Sigmoid colon (tissue), 7 donors: Measurements from ENCODE around the gene HMX1. TPM values are rescaled to one million over a fixed set of nuclear protein-coding genes. Genes with fewer than 3 reads are reported as not detected.

ENCODE experiments used
- DNase-seq: peaks from one replicate; pipeline ENCODE4 v3.0.0-alpha.2; 2019
- H3K27ac ChIP-seq, 4 donors: fragments of 200-600 bp; sonication (generic); one replicate each; pipeline ENCODE4 v1.5.1; 2016 to 2019; ENCODE audit warnings: mild to moderate bottlenecking in 1 of 4
- H3K27me3 ChIP-seq, 3 donors: fragments of 200-600 bp; sonication (generic); one replicate each; pipeline ENCODE4 v1.5.1; 2019; ENCODE audit warnings: mild to moderate bottlenecking in 1 of 3
- H3K36me3 ChIP-seq, 4 donors: fragments of 200-600 bp; sonication (generic); one replicate each; pipeline ENCODE4 v1.5.1; 2016 to 2019
- H3K4me1 ChIP-seq, 4 donors: fragments of 200-600 bp; sonication (generic); one replicate each; pipeline ENCODE4 v1.5.1; 2017 to 2019
- H3K4me3 ChIP-seq, 4 donors: fragments of 200-600 bp; sonication (generic); one replicate each; pipeline ENCODE4 v1.5.1; 2017 to 2019; ENCODE audit warnings: mild to moderate bottlenecking in 2 of 4, moderate library complexity in 1 of 4
- H3K9me3 ChIP-seq, 4 donors: fragments of 200-600 bp in 3 of 4; sonication (generic) in 3 of 4; one replicate each; pipeline versions ENCODE4 v1.5.1 to v1.6.1; 2013 to 2019
- CTCF ChIP-seq, 4 experiments: fragments of 450-650 bp in 3 of 4; fragments of 200-600 bp in 1 of 4; IDR thresholded peaks; one replicate each; pipeline ENCODE4 v1.5.1; 2016 to 2019; ENCODE audit warnings: antibody characterized with exemption in 4 of 4, mild to moderate bottlenecking in 3 of 4, moderate library complexity in 2 of 4
- EP300 ChIP-seq, 4 donors: sonication (generic); formaldehyde crosslinking; IDR thresholded peaks; one replicate each; pipeline ENCODE4 v1.6.1; 2017; ENCODE audit warnings: antibody characterized with exemption in 4 of 4
- POLR2A ChIP-seq, 2 donors: fragments of 450-650 bp; IDR thresholded peaks; one replicate each; pipeline ENCODE4 v1.6.1; 2016; ENCODE audit warnings: antibody characterized with exemption in 2 of 2, mild to moderate bottlenecking in 2 of 2, moderate library complexity in 2 of 2
- POLR2AphosphoS5 ChIP-seq, 4 donors: sonication (generic); formaldehyde crosslinking; IDR thresholded peaks; one replicate each; pipeline ENCODE4 v1.6.1; 2017; ENCODE audit warnings: antibody characterized with exemption in 4 of 4
- WGBS, 2 donors: extraction: QIAGEN DNeasy Blood & Tissue Kit; methylation state at CpG; one replicate each; pipeline ENCODE4 v1.1.7; 2013; 5-methylcytosine and 5-hydroxymethylcytosine counted together
- intact Hi-C: fragments of 100-400 bp; cut with DNase I; formaldehyde crosslinking; loops from one replicate; pipeline ENCODE4 v1.15.1; 2023
- polyA plus RNA-seq, 3 donors: library from polyadenylated mRNA; stranded (reverse); fragments of 200-250 nt; gene quantifications; one replicate each; pipeline ENCODE4 v1.2.3, GENCODE V29; 2013
- total RNA-seq, 4 donors: library from RNA; depleted of rRNA; stranded (reverse); fragments of >200 nt; gene quantifications; one replicate each; pipeline ENCODE4 v1.1.0, GENCODE V29; 2016
- donor health status: healthy with polysubstance abuse.
- donor health status: Bipolar disorder and iron deficiency.
- donor health status: healthy.

The HMX1 gene
- total and polyA plus RNA-seq, 7 donors: 1.1 to 1.7 TPM; not detected in 5

GRCh38 chr4:8851321-8852117, 20.1 kb downstream of the HMX1 start:
- Histone ChIP-seq H3K27ac (no peak overlapping the region), H3K4me1 (no peaks in the 10 kb centered on the region), H3K4me3 (no peak overlapping the region), H3K36me3 (no peaks in the 10 kb centered on the region), H3K9me3 (peaks cover 0 to 6% (median 3%) of the 10 kb centered on the region in 4 donors), H3K27me3 (peaks cover 0 to 97% (median 62%) of the 10 kb centered on the region in 3 donors)
- WGBS, 2 donors: 79 to 85% methylated on average over 20 of the region's 20 CpGs
- intact Hi-C loops: no loop called here
- DNase-seq: no peak
- TF ChIP-seq EP300 (IDR thresholded peaks at IDR 0.05): no peak
- TF ChIP-seq POLR2A (IDR thresholded peaks at IDR 0.05): no peak
- TF ChIP-seq POLR2AphosphoS5 (IDR thresholded peaks at IDR 0.05): no peak
- TF ChIP-seq CTCF (IDR thresholded peaks at IDR 0.05): no peak

GRCh38 chr4:8850830-8851188, 20.8 kb downstream of the HMX1 start:
- Histone ChIP-seq H3K27ac (no peak overlapping the region), H3K4me3 (no peak overlapping the region), H3K9me3 (peaks cover 0 to 6% (median 3%) of the 10 kb centered on the region in 4 donors), H3K27me3 (peaks cover 0 to 97% (median 61%) of the 10 kb centered on the region in 3 donors), H3K4me1 (no peaks in the 10 kb centered on the region), H3K36me3 (no peaks in the 10 kb centered on the region)
- no peak for DNase-seq
- intact Hi-C loops: no loop called here
- WGBS, 2 donors: 76 to 83% methylated on average over 8 of the region's 8 CpGs
- no peak for TF ChIP-seq EP300 (IDR thresholded peaks at IDR 0.05)
- no peak for TF ChIP-seq POLR2AphosphoS5 (IDR thresholded peaks at IDR 0.05)
- no peak for TF ChIP-seq CTCF (IDR thresholded peaks at IDR 0.05)
- no peak for TF ChIP-seq POLR2A (IDR thresholded peaks at IDR 0.05)

- no peaks in the 10 kb centered on the region for H3K4me1 ChIP-seq
- H3K36me3 ChIP-seq: no peaks in the 10 kb centered on the region
- intact Hi-C loops: no loop called here
- no peak overlapping the region for H3K4me3 ChIP-seq
- TF ChIP-seq POLR2A (IDR thresholded peaks at IDR 0.05) (no peak), POLR2AphosphoS5 (IDR thresholded peaks at IDR 0.05) (no peak), CTCF (IDR thresholded peaks at IDR 0.05) (no peak), EP300 (IDR thresholded peaks at IDR 0.05) (no peak)
- 82 to 86% methylated on average over 23 of the region's 23 CpGs for WGBS, 2 donors
- peak; percentile 50 for DNase-seq
- peaks cover 0 to 6% (median 3%) of the 10 kb centered on the region in 4 donors for H3K9me3 ChIP-seq
- H3K27ac ChIP-seq: no peak overlapping the region
- peaks cover 0 to 97% (median 56%) of the 10 kb centered on the region in 3 donors for H3K27me3 ChIP-seq
These were observed 21.4 kb downstream of the HMX1 start for GRCh38 chr4:8850074-8850829.

- H3K27me3 ChIP-seq: peaks cover 0 to 94% (median 50%) of the 10 kb centered on the region in 3 donors
- TF ChIP-seq POLR2AphosphoS5 (IDR thresholded peaks at IDR 0.05) (no peak), POLR2A (IDR thresholded peaks at IDR 0.05) (no peak), EP300 (IDR thresholded peaks at IDR 0.05) (no peak), CTCF (IDR thresholded peaks at IDR 0.05) (no peak)
- no peak overlapping the region for H3K4me3 ChIP-seq
- H3K9me3 ChIP-seq: peaks cover 0 to 6% (median 3%) of the 10 kb centered on the region in 4 donors
- 56 to 62% methylated on average over 18 of the region's 18 CpGs for WGBS, 2 donors
- intact Hi-C loops: no loop called here
- no peaks in the 10 kb centered on the region for H3K36me3 ChIP-seq
- no peak overlapping the region for H3K27ac ChIP-seq
- peak; percentile 49 for DNase-seq
- H3K4me1 ChIP-seq: no peaks in the 10 kb centered on the region
These were observed 22.2 kb downstream of the HMX1 start for GRCh38 chr4:8849266-8850073.
